Retinal pigment epithelial cell (primary cell): Measurements from ENCODE around the gene FOXI3.
A peak's percentile ranks its signal among the peaks of the same experiment; 100 is the strongest.

ENCODE experiments used
- DNase-seq: peaks from one replicate; pipeline ENCODE4 v3.0.0-alpha.2; 2010; ENCODE audit warnings: low read depth
- H3K4me3 ChIP-seq: 2 replicates; pipeline ENCODE4 v1.5.1; 2011; ENCODE audit warnings: mild to moderate bottlenecking, low read length, control low read depth, moderate library complexity
- TF ChIP-seq, protein P1 (sequence below): conservative IDR thresholded peaks from 2 replicates; pipeline ENCODE4 v1.5.1; 2011; ENCODE audit warnings: low read depth, low read length, control low read depth, inconsistent platforms

Gene FOXI3

DNA sequence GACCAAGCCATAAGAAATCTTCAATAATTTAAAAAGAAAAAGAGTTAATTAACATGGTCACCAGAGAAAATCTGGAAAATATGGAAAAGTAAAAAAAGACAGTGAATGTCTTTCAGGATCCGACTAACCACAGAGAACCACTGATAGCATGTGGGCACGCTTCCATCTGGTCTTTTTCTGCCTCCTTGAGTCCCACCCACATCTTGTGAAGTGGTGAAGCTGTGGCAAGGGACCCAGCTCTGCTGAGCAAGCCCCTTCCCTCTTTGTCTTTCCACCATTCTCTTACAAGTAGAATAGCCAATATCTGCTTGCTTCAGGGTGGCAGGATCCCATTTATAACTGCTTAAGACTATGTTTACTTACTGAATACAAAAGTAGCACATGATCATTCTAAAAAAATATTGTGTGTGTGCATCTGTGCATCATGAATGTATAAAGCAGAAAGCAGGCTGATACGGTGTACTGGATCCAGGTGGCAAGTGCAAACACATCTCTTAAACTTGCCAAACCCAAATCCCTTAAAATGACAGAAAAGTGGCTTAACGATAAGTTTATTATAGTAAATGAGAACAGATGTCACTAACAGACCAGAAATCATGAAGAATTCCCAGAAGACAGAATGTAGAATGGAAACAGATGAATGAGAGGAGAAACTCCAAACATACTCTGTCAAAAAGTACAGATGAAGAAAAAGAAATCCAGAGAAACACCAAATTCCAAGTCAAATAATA, 52.3 kb downstream of the FOXI3 start:
- H3K4me3 ChIP-seq: no peak overlapping the region
- TF ChIP-seq, protein P1, sequence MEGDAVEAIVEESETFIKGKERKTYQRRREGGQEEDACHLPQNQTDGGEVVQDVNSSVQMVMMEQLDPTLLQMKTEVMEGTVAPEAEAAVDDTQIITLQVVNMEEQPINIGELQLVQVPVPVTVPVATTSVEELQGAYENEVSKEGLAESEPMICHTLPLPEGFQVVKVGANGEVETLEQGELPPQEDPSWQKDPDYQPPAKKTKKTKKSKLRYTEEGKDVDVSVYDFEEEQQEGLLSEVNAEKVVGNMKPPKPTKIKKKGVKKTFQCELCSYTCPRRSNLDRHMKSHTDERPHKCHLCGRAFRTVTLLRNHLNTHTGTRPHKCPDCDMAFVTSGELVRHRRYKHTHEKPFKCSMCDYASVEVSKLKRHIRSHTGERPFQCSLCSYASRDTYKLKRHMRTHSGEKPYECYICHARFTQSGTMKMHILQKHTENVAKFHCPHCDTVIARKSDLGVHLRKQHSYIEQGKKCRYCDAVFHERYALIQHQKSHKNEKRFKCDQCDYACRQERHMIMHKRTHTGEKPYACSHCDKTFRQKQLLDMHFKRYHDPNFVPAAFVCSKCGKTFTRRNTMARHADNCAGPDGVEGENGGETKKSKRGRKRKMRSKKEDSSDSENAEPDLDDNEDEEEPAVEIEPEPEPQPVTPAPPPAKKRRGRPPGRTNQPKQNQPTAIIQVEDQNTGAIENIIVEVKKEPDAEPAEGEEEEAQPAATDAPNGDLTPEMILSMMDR: no peak
- no peak for DNase-seq

DNA sequence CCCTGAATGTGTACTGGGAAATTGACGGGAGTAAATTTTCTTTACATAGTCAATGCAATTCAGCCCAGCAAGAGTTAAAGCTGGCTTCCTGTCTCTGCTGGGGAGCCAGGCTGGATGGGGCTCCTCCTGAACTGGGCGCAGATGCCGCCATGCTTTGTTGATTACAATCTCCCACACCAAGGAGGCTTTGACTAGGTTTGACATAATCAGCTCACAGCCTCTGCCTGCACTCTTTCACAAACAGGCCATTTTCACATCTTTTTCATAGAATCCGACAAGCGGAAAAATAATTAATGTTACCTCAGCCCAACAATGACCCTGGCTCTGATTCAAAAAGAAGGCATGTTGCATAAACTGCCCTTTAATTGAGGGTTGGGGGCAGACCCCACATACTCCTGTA, 54.3 kb downstream of the FOXI3 start:
- peak; percentile 74 for DNase-seq
- H3K4me3 ChIP-seq: no peak overlapping the region
- TF ChIP-seq, protein P1: no peak
